ENCODE data around the gene FHIT.
A peak's percentile ranks its signal among the peaks of the same experiment; 100 is the strongest.

Gene FHIT

DNA sequence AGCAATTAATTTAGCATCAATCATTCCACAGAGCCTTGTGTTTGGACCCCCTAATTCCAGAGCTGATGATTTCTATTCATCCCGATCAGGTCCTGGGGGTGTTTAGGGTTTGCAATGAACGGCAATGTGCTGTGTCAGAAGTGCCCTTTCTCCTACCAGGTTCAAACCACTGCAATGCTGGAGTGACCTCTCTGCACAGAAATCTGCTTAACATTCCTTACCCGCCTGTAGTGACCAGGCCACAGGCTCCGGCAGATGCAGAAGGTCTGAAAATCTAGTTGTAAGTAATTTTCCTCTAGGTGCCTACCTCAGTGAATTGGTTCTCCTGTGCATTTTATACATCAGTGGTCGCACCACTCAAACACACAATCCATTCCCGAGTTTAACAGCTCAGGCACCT is 1476.1 kb downstream of the FHIT start:
- intact Hi-C loops (cut with DNase I) = no loop called here
- DNase-seq = no peak

DNA sequence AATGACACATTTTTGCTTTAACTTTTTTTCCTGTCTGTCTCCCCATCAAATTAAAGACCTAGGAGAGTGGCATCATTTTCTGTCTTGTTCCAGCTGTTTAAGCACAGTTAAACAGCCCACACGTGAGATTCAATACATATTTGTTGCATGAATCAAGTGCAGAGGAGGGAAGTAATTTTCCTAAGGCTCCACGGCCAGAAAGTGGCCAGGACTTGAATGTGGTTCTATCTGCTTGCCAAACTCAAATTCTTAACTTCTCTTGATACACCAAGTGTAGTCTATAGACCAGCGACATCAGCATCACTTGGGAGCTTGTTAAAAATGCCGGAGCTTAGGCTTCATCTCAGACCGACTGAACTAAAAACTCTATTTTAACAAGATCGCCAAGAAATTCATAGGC is 1476.6 kb downstream of the FHIT start:
- DNase-seq = no peak
- intact Hi-C loops (cut with DNase I) = no loop called here

DNA sequence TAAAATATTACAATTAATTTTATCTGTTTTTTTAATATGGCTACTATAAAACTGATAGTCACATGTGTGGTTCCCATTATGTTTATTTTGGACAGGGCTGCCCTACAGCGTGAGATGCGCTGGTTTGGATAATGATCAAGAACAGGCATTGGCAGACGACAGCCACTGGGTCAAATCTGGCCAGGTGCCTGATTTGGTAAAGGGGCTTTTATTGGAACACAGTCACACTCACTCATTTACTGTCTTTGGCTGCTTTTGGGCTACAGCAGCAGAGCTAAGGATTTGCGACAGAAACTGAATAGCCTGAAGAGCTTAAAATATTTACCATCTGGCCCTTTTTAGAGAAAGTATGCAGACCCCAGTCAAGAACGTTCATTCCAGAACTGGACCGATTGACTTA is 1477.3 kb downstream of the FHIT start:
- peak in 7 of 42 donors; percentile 3 to 41 (median 16) for DNase-seq
- intact Hi-C loops (cut with DNase I) = no loop called here

DNA sequence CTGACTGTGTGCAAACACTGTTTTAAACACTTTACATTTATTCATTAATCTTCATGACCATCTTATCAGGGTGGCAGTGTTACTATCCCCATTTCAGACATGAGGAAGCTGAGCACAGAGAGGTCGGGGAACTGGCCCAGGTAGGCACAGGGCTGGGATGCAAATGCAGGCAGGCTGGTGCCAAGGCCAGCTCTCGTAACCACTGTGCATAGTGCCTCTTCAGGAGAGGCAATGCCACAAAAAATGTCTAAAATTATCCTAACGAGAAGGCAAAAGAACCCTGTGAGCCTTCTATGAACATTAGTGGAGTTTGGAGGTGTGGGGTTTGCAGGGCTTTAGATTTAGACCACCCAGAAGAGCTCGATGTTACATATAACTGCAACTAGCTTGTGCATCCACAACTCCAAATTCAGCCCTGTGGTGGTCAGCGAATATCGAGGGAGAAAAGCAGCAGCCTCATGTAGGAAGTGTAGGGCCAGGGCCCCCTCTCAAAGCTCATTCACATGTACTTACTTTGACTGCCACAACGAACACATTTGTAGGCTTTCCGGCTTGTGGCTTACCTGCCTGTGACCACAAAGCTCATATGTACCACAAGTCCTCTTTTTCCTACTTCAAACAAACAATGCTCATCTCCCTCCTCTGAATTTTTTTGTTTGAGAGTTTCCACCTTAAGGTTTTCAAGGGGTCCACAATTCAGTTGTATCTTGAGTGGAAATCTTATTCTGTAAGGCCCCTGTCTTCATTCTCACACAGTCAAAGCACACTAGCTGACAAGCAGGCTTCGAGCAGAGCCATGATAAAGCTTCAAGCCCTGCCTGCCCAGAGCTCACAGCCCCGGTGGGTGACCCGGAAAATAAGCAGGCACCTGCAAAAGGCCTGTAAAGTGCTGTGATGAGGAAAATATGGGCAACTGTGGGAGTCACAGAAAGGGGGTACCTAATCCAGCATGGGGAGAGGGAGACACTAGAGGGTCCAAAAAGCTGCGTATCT is 1478.5 kb downstream of the FHIT start:
- intact Hi-C loops (cut with DNase I) = no loop called here

DNA sequence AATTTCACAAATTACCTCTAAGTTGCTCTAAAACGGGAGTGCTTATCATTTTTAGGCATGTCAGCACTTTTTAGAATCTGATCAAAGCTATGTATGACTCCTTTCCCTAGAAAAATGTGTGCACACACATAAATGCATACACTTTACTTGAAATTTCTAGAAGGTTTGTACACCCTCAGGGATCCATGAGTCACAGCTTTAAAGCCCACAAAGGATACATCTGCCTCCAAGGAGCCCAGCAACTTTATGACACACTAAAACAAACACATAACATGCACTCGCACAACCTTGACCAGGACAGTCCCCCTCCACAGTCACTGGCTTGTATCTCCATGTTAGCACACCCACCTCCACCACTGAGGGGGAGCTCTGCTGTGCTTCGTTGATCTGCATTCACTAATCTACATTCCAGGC is 1479.5 kb downstream of the FHIT start:
- DNase-seq = no peak
- intact Hi-C loops (cut with DNase I) = no loop called here

More for the DNA sequence above, 1478.5 kb downstream of the FHIT start:
- DNase-seq = no peak

DNA sequence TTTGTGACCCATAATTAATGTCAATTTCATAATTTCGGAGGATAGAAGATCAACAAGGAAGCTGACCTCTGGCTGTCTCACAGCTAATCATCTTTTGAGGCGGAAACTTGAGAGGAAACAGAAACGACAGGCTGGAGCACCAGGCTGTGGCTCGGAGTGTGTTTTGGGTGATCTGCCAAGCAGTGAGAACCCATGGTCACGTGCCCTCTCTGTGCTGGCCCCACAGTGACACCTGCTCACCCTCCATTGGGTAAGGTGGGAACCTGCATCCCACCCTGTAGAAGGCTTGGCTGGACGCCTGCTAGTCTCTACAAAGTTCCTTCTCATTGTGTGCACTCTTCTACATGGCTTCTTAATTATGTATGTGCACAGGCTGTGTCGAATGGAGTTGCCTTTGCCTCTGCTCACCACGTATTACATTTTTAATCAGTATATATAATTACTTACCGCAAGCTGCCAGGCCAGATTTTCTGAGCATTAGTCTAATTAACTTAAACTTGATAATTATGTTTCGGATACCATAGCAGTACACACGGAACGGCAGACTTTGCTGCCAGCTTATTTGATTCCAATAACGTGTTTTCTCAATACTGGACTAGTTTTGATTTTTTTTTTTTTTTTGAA is 1482.0 kb downstream of the FHIT start:
- intact Hi-C loops (cut with DNase I) = no loop called here
- DNase-seq = no peak

DNA sequence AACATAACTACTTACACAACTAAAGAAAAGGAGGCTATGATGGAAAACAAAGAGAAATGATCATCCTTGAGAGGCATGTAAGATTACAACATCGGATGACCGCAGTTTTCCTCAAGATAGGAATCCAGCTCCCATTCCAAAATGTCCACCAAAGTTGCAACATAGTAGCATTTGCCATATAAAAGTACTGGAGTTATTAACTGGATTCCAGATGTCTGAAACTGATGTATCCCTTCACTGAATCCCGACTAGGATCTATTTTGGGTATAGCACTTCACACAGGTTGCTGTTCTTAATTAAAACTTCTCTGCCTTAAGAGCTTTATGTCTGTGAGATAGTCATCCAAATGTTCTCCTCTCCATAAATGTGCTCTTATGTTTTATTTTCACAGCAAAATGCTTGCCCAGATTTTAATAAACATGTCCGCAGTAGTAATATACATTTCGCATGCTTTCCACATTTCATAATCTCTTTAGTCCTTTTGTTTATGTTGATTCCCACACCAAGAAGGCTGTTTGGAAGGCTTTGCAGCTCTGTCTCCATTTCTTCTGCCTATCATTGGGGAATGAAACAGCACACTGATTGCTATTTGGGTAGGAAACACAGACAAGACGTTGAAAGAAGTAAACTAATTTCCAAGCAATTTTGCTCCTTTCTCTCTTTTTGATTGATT is 1484.9 kb downstream of the FHIT start:
- DNase-seq = no peak
- intact Hi-C loops (cut with DNase I) = no loop called here

DNA sequence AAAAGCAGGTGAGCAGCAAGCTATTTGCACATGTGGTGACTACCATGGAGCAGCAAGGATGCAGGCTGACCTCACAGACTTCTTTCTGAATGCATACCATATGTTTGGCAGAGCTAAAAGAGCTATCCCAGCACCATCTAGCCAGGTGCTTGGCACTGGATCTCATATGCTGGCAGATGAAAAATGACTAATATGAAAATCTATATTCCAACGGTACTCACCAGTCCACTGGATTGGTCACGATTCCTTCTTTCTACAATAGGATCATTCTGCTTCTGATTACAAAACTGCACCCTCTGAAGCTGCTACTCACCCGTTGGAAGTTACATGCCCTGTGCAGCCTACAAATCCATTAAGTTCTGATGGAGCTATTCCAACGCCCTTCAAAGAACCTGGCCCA is 1487.1 kb downstream of the FHIT start:
- DNase-seq = no peak
- intact Hi-C loops (cut with DNase I) = no loop called here

DNA sequence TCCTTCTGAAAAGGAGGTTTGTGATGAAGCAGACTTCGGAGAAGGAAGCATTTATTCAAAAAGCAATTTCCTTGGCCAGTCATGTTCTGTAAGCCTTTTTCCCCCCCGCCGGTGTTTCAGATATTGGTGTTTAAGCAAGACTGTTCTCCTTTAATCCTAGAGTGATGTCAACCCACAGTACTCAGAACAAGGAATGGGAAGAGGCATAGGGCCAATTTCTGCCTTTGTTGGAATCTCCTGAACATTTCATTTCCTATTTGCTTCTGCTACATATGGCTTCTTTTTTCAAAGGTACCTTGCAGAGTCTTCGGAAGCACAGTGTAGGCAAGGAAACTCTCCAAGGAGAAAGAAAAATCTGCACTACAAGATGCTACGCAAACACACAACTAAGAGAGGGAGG is 1488.3 kb downstream of the FHIT start:
- intact Hi-C loops (cut with DNase I) = no loop called here
- DNase-seq = no peak

DNA sequence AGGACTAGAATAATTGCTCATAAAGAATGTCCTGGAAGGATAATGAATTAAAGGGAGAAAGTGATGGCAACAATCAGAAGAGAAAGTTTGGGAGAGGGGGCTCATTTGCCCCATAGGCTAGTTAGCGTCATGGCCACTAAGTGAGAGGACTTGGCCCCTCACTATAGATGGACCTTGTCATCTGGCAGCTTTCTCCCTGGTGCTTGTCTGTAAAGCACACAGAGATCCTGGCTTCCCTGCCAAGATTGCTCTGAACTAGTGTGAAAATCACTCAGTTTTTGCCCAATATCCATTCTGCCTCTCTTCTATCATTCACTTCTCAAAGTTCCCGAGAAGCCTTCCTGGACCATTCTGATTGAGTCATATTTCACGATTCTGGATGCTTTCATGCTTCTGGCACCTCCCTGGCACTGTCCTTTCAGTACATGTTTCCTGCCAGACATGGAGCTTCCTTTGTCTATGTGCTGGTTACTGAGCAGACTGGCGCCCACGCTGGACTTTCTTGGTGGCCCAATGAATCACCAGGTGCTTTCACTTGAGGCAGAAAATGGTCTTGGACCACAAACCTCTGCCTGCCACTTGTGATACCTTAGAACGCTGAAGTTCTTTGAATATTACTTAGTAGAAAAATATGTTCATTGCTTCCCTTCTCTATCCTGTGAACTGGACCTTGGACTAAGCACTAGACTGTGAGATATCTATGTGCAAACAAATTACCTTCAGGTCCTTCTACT is 1491.8 kb downstream of the FHIT start:
- no peak for DNase-seq

DNA sequence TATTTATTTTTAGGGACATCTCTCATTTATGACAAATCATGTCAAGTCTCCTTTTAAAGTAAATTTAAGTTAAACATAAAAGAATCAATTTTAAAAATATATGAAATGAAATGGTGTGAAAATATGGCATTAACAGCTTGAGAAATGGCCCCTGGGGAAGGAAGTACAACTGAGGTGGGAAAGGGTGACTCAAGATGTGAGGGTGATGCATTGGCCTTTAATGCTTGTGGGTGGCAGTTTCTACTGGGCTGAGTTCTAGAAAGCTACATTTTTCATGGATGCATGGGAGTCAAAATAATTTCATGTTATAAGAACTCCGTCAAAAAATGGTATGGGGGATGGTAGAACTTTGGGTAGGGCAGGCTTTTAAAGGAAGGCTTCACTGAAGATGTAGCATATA is 1492.6 kb downstream of the FHIT start:
- DNase-seq = no peak
- intact Hi-C loops (cut with DNase I) = no loop called here

More for the DNA sequence above, 1491.8 kb downstream of the FHIT start:
- intact Hi-C loops (cut with DNase I) = no loop called here

DNA sequence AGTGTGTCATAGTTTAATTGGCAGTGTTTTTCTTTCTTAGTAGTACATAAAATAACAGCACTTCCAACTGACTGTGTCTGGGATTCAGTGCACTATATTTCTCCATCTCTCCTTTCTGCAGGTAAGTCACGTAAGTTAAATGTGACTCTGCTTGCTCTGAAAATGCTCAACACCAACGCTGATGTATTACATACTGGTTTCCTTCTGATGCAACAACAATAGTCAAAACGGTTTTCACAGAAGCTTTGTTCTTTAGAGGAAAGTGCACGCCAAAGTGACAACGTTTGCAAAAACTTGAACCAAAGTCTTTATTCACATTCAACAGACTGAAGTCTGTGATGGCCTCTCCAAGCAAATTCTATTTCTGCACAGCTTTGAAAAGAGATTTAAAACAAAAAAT is 1494.3 kb downstream of the FHIT start:
- intact Hi-C loops (cut with DNase I) = no loop called here
- no peak for DNase-seq

DNA sequence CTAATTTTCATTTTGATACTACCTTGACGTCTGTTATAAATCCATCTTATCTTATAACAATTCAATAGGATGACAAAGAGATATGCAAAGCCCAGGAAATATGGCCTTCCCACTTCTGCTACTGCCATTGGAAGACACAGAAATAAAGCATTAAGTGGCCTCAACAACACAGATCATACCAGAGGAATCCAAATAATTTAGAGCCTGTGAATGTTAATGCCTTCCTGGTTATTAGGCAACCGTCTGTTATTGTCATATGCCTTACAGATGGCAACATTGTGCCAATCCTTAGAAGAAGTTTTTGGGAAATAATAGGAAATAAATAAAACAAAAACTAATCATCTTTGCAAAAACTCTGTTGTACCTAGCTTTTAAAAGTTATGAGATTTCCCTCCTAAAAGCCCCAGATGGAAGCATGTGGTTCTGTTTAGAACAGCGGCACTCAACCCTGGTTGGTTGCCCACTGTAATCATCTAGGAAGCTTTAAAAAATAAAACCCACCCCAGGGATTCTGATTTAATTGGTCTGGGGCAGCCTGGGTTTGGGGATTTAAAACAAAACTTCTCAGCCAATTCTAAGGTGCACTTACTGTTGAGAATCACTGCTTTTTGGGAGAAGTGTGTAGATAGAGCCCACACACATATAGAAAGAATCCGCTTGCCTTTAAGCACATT is 1496.7 kb downstream of the FHIT start:
- intact Hi-C loops (cut with DNase I) = no loop called here
- DNase-seq = no peak

DNA sequence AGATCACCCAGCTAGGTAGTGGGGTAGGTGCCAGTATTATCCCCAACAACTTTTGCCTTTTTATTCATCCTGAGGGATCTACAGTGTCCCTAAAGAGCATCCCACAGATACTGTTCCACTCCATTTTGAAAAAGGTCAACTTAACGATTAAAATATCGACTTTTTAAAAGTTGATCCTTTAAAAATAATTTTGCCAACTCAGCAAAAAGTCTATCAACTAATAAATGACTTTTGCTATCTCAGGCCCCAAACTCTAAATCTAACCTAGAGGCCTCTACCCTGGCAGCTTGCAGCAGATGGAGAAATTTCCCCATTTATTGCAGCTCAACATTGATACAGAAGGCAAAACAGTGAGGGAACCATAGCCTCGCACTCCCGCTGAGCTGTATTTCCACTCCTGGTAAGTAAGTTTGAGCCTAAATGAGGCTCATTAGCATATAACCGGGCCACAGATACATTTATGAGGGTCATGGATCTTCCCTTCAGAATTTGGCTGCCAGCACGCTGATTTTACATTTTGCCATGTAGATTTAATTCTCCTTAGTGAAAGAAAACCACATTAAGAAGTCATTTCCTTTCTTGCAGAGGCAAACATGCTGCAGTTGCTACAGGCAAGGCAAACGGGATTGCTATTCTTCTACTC is 1497.3 kb downstream of the FHIT start:
- intact Hi-C loops (cut with DNase I) = no loop called here
- no peak for DNase-seq

DNA sequence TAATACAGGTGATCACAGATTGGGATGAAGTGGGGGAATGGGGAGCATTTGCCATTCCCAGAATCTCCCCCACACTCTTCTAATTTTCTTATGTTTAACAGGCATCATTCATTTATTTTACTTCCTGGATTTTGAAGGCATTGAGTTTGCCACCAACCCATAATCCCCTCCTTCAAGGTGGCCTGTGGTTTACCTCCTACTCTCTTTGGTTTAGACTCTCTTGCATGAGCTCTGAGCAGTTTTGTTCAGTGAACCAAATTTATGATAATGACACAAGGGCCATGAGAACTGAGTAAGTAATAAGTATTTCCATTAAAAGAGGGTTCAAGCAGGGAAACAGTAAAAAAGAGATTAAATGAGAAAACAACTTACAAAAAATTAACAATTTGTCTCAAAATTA is 1498.3 kb downstream of the FHIT start:
- intact Hi-C loops (cut with DNase I) = no loop called here

DNA sequence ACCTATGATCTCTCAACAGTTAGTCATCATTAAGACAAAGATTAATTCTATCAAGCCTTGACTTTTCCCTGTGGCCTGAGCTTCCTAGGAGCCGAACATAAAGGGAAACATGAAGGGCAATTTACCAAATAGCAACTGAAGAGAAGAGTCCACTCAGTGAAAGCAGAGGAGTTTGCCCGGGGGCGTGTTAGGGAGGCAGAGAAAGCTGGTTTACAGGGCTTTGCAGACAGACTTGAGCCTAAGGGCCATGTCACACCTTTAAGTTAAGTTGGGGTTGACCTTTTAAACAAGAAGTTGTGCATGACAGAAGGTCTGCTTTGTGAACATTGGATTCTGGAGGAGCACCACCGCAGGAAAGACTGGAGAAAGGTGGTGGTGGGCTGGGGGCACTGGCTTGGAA is 1499.6 kb downstream of the FHIT start:
- intact Hi-C loops (cut with DNase I) = no loop called here
- no peak for DNase-seq

More for the DNA sequence above, 1498.3 kb downstream of the FHIT start:
- no peak for DNase-seq

DNA sequence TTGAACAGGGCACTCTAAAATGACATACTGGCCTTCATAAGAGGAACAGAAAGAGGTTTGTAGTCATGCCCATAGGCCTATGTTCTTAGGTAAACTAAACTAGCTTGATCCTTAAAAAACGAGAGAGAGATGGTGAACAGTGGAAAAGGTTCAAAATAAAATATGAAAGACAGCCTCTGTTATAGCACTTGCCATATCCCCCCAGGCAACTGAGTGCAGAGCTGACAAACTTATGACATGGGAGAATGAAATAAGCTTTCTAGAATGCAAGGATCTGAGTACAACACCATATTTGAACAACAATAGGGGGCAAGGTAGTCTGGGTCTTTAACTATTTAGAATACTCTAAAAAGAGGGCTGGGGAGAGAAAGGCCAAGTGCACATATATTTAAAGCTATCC is 1500.9 kb downstream of the FHIT start:
- no peak for DNase-seq
- intact Hi-C loops (cut with DNase I) = no loop called here

DNA sequence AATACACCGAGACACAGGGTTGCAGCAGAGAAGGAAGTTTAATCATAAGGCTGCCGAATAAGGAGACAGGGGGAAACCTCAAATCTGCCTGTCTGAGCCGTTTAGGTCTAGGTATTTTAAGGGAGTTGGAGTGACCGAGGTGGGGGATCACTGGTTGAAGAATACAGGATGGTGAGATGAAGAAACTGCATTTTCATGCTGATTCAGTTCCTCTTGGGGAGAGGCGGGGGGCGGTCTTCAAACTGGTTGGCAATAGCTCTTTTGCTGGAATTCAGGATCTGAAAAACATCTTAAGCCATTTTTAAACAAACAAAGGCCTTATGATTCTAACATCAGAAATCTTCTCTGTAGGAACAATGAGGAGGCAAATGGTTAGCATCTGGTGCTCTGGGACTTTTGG is 1502.0 kb downstream of the FHIT start:
- intact Hi-C loops (cut with DNase I) = no loop called here

More for the DNA sequence above, 1502.0 kb downstream of the FHIT start:
- peak in 1 of 42 donors; percentile 44 for DNase-seq
